HUES64 (cell line): ENCODE measurements around the gene FAM217A.
"Not testable (repeated sequence)": the region's sequence is repeated elsewhere in the genome, so short reads cannot be mapped to it uniquely, and the experiment has no call there.

ENCODE experiments used
- H3K27ac ChIP-seq: 2 replicates; pipeline ENCODE4 v1.7.0; 2013; ENCODE audit warnings: low read depth, low read length, inconsistent platforms
- H3K27me3 ChIP-seq: 2 replicates; pipeline ENCODE4 v1.6.1; 2013; ENCODE audit warnings: mild to moderate bottlenecking, low read length; ENCODE audit not compliant: insufficient read depth
- H3K36me3 ChIP-seq: 2 replicates; pipeline ENCODE4 v1.6.1; 2013; ENCODE audit warnings: mild to moderate bottlenecking, low read length; ENCODE audit not compliant: insufficient read depth
- H3K4me1 ChIP-seq: 2 replicates; pipeline ENCODE4 v1.6.1; 2013; ENCODE audit warnings: mild to moderate bottlenecking, low read length, moderate library complexity; ENCODE audit not compliant: insufficient read depth
- H3K4me3 ChIP-seq: 2 replicates; pipeline ENCODE4 v1.5.1; 2013; ENCODE audit warnings: mild to moderate bottlenecking, low read length, moderate library complexity
- H3K9ac ChIP-seq: 2 replicates; pipeline ENCODE4 v1.6.1; 2013; ENCODE audit warnings: mild to moderate bottlenecking, low read depth, low read length
- H3K9me3 ChIP-seq: 2 replicates; pipeline ENCODE4 v1.6.1; 2013; ENCODE audit warnings: low read depth, low read length; ENCODE audit not compliant: insufficient read depth
- WGBS: fragments of 150-250, 120-280 bp; methylation state at CpG from one replicate; pipeline ENCODE4 v1.1.7; 2013; ENCODE audit warnings: missing lambda C conversion rate; 5-methylcytosine and 5-hydroxymethylcytosine counted together

Gene FAM217A

DNA sequence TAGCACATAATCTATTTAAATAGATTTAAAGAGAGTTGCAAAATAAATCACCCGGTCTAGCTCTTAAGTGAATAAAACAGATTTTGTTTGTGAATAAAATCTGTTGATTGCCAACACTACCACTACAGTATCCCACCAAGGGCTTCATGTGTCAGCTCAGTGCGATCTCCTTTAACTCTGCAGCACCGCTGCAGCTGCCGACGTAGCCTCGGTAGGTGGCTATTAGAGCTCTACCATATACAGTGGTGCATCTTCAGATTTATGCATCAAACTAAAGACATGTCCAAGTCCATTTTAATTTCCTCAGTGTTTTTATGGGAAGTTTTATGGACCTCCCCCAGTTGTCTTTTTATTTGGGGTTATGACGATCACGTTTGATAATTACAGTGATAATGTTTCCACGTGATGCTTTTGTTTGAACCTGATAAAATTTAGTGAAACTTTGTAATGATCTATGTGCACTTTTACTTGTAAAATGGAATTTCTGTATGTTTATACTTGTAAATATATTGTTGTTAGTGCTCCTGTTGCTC, 29.7 kb upstream of the FAM217A start:
- WGBS: 90% methylated on average over 8 of the region's 9 CpGs

GRCh38 chr6:4107873-4108272, 28.9 kb upstream of the FAM217A start:
- H3K9me3 ChIP-seq: no peaks in the 10 kb centered on the region
- H3K4me1 ChIP-seq: no peaks in the 10 kb centered on the region
- H3K9ac ChIP-seq: no peak overlapping the region
- no peak overlapping the region for H3K4me3 ChIP-seq
- H3K27me3 ChIP-seq: no peaks in the 10 kb centered on the region
- 77% methylated on average over 2 of the region's 2 CpGs for WGBS
- no peak overlapping the region for H3K27ac ChIP-seq
- no peaks in the 10 kb centered on the region for H3K36me3 ChIP-seq

More for the DNA sequence above, 29.7 kb upstream of the FAM217A start:
- H3K4me1 ChIP-seq: no peaks in the 10 kb centered on the region
- H3K36me3 ChIP-seq: no peaks in the 10 kb centered on the region
- H3K4me3 ChIP-seq: no peak overlapping the region
- H3K27me3 ChIP-seq: no peaks in the 10 kb centered on the region
- no peak overlapping the region for H3K27ac ChIP-seq
- no peaks in the 10 kb centered on the region for H3K9me3 ChIP-seq
- H3K9ac ChIP-seq: no peak overlapping the region

DNA sequence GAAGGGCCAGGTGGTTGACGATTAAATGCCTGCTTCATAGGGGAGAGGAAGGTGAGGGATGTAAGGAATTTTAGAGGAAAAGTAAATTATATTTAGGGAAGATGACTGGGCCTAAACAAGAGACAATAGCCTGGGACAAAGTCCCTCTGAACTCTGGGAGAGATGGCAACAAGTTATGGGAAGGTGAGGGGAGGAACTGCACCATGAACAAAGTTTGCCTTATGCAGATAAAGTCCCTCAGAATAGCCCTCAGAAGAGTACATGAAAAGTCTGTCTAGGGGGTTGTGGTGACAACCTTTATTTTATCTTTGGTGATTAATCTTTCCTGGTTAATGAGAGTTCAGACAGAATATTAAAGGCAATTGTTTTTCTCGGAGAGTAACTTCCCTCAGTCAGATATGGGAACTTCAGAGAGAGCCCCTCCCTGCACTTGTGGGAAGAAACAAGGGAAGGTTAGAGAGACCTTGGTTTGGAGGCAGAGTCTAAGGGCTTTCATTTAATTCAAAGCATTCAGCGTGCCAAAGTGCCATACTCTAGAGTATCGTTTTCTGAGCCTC, 27.1 kb upstream of the FAM217A start:
- H3K27me3 ChIP-seq: no peaks in the 10 kb centered on the region
- no peak overlapping the region for H3K9ac ChIP-seq
- no peaks in the 10 kb centered on the region for H3K4me1 ChIP-seq
- 86% methylated on average over 4 of the region's 4 CpGs for WGBS
- no peak overlapping the region for H3K4me3 ChIP-seq
- H3K9me3 ChIP-seq: no peaks in the 10 kb centered on the region
- no peak overlapping the region for H3K27ac ChIP-seq
- H3K36me3 ChIP-seq: no peaks in the 10 kb centered on the region

- no peak overlapping the region for H3K9ac ChIP-seq
- no peak overlapping the region for H3K4me3 ChIP-seq
- no peak overlapping the region for H3K27ac ChIP-seq
- H3K4me1 ChIP-seq: no peaks in the 10 kb centered on the region
- WGBS: 91% methylated on average over 5 of the region's 5 CpGs
- H3K9me3 ChIP-seq: no peaks in the 10 kb centered on the region
- no peaks in the 10 kb centered on the region for H3K36me3 ChIP-seq
- no peaks in the 10 kb centered on the region for H3K27me3 ChIP-seq
Measured at GRCh38 chr6:4103929-4104328, 25.0 kb upstream of the FAM217A start.

GRCh38 chr6:4102687-4103244, 23.8 kb upstream of the FAM217A start:
- WGBS: 80% methylated on average over 6 of the region's 6 CpGs
- H3K36me3 ChIP-seq: no peaks in the 10 kb centered on the region
- no peak overlapping the region for H3K9ac ChIP-seq
- H3K4me3 ChIP-seq: no peak overlapping the region
- no peaks in the 10 kb centered on the region for H3K27me3 ChIP-seq
- no peak overlapping the region for H3K27ac ChIP-seq
- H3K9me3 ChIP-seq: no peaks in the 10 kb centered on the region
- no peaks in the 10 kb centered on the region for H3K4me1 ChIP-seq

- 74% methylated on average over 3 of the region's 3 CpGs for WGBS
- Histone ChIP-seq H3K4me3 (no peak overlapping the region), H3K27me3 (no peaks in the 10 kb centered on the region), H3K27ac (no peak overlapping the region), H3K36me3 (no peaks in the 10 kb centered on the region), H3K4me1 (no peaks in the 10 kb centered on the region), H3K9ac (no peak overlapping the region), H3K9me3 (no peaks in the 10 kb centered on the region)
Measured at GRCh38 chr6:4101298-4101697, 22.4 kb upstream of the FAM217A start.

GRCh38 chr6:4100655-4101054, 21.7 kb upstream of the FAM217A start:
- H3K4me3 ChIP-seq: no peak overlapping the region
- H3K9ac ChIP-seq: no peak overlapping the region
- H3K9me3 ChIP-seq: no peaks in the 10 kb centered on the region
- H3K27ac ChIP-seq: no peak overlapping the region
- no peaks in the 10 kb centered on the region for H3K27me3 ChIP-seq
- WGBS: 92% methylated on average over 4 of the region's 5 CpGs
- no peaks in the 10 kb centered on the region for H3K4me1 ChIP-seq
- no peaks in the 10 kb centered on the region for H3K36me3 ChIP-seq

DNA sequence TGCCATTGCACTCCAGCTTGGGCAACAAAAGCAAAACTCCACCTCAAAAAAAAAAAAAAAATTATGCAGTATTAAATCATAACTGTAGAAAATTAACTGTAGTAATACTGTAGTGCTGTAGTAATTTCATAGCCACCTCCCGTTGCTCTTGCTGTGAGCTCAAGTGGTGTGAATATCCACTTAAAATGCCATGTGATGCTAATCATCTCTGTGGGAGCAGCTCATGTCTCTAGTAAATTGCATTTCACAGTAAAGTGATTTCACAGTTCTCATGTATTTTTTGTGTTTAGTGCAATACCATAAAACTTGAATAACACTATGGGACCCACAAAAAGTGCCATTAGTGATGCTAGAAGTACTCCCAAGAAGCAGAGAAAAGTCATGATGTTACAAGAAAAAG, 14.4 kb upstream of the FAM217A start:
- 86% methylated on average over 1 of the region's 1 CpG for WGBS
- H3K27ac ChIP-seq: no peak overlapping the region
- no peak overlapping the region for H3K4me3 ChIP-seq
- H3K9ac ChIP-seq: no peak overlapping the region
- no peaks in the 10 kb centered on the region for H3K9me3 ChIP-seq
- no peaks in the 10 kb centered on the region for H3K36me3 ChIP-seq
- H3K27me3 ChIP-seq: no peaks in the 10 kb centered on the region
- H3K4me1 ChIP-seq: no peaks in the 10 kb centered on the region

DNA sequence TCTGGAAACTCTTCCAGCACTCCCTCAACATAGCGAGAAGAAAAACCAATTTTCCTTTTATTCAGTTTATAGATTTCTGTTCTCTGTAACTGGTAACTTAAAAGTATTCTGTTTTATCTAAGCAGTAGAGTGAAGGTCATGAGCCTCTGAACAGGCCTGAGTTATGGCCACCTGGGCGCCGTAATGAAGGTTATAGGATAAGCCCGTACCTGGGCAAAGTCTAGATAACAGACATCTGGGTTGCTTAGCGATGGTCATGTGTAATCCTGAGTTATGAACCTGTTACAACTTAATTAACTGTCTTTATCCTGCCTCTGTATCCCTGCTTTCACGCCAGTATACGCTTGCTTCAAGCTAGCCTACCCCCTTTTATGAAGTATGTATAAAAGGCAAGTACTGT, 13.0 kb upstream of the FAM217A start:
- 98% methylated on average over 7 of the region's 7 CpGs for WGBS
- no peak overlapping the region for H3K27ac ChIP-seq

DNA sequence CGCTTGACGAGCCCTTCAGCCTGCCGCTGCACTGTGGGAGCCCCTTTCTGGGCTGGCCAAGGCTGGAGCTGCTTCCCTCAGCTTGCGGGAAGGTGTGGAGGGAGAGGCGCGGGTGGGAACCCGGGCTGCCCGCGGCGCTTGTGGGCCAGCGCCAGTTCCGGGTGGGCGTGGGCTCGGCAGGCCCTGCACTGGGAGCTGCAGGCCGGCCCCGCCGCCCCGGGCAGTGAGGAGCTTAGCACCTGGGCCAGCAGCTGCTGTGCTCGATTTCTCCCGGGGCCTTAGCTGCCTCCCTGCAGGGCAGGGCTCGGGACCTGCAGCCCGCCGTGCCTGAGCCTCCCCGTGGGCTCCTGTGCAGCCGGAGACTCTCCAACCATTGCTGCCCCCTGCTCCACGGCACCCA, 11.1 kb upstream of the FAM217A start:
- WGBS: 96% methylated on average over 26 of the region's 26 CpGs
- H3K27me3 ChIP-seq, H3K4me1 ChIP-seq, H3K36me3 ChIP-seq, H3K9ac ChIP-seq, H3K4me3 ChIP-seq, H3K9me3 ChIP-seq, H3K27ac ChIP-seq: not testable (repeated sequence)

More for the DNA sequence above, 13.0 kb upstream of the FAM217A start:
- no peak overlapping the region for H3K4me3 ChIP-seq
- H3K27me3 ChIP-seq: no peaks in the 10 kb centered on the region
- no peak overlapping the region for H3K9ac ChIP-seq
- no peaks in the 10 kb centered on the region for H3K9me3 ChIP-seq
- H3K36me3 ChIP-seq: no peaks in the 10 kb centered on the region
- H3K4me1 ChIP-seq: no peaks in the 10 kb centered on the region

DNA sequence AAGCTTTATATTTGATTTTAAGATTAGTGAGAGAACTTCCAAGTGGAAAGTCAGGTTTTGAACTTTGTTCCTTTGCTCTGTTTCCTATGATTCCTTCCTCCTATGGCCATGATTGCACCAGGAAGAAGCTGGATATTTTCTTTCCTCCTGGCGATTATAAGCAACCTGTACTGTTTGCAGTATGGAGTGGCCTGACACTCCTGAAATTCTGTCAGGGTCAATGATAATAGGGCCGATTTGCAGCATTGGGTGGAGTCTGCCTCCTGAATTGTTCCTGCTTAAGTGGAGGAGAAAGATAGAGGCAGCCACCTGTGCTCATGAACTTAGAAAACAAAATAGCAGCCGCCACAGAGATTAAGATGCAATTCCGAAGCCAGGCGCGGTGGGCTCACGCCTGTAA, 9.8 kb upstream of the FAM217A start:
- H3K36me3 ChIP-seq: no peaks in the 10 kb centered on the region
- WGBS: 93% methylated on average over 7 of the region's 7 CpGs
- H3K4me3 ChIP-seq: no peak overlapping the region
- H3K27ac ChIP-seq: no peak overlapping the region
- H3K27me3 ChIP-seq: no peaks in the 10 kb centered on the region
- H3K9ac ChIP-seq: no peak overlapping the region
- no peaks in the 10 kb centered on the region for H3K4me1 ChIP-seq
- H3K9me3 ChIP-seq: no peaks in the 10 kb centered on the region

DNA sequence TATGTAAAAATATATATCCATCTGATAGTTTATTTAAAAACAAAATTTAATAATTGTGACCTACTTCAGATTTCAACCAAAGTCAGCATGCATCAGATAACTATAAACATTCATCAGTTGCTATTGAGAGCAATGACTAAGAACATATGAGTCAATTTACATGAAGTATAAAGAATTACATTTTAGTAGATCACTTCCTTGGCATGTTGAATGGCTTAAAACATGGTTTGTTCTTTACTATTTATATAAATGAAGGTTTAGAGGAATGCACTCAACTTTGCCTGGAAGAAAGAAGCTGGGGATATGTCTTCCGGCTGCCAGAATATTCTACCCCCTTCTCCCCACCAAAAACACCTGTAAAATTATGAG, 6.4 kb upstream of the FAM217A start:
- Histone ChIP-seq H3K4me1 (no peaks in the 10 kb centered on the region), H3K27me3 (no peaks in the 10 kb centered on the region), H3K36me3 (no peaks in the 10 kb centered on the region), H3K4me3 (no peak overlapping the region), H3K9me3 (no peaks in the 10 kb centered on the region), H3K9ac (no peak overlapping the region), H3K27ac (no peak overlapping the region)
- WGBS: no CpG with 5 or more reads among the region's 1 CpG
